ENCODE results near the gene ZDHHC20.

The ZDHHC20 gene

DNA sequence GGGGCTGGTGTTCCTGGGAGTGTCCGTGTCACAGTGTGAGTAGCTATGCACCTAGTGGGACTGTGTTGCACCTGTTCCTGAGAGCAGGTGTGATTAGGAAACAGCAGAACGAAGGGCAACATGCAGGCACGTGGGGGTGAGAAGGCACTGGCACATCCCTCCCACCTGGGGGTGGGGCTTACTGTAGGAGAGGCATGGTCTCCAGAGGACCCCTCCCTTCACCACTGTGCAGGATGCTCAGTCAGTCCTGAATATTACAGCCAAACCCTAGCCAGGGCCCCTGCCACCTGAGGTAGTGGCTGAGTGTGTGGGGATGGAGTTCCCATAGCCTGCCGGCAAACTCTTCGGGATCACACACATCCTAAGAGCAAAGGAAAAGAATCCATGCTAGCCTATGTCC lies 99.2 kb downstream of the ZDHHC20 start:
- DNase-seq, result no peak

DNA sequence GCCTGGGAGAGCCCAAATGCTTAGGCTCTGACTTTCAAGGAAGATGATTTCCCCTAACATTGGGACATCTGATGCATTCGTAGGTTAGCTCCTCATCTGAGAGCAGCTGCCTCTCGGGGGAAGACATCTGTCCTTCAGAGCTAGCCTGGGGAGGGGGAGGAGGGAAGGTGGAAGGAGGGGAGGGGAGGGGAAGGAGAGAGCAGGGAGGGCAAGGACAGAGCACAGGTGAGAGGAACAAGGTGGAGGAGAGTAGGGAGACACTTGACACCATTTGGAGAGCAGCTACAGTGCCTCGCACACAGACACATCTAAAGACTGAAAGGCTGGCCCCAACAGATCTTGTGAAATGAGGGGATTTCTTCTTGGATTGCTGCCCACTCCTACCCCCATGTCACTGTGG lies 103.8 kb downstream of the ZDHHC20 start:
- DNase-seq, result no peak

DNA sequence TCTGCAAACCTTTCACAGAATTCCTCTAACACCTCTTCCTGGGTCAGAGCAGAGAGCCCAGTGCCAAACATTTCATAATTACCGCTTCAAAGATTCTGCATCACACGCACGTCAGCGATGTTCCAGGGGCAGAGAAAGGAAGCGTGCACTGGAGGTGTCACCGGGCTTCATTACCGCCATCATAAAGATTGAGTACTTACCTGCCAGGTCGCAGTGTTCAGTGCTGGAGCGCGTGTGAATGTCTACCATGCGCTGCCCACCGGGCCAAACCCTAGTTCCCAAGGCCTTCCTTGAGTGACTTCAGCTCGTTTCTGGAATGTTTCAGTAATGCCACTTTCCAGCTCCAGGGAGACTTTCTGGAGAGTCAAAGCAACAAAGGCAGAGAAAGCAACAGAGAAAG lies 104.4 kb downstream of the ZDHHC20 start:
- no peak for DNase-seq

DNA sequence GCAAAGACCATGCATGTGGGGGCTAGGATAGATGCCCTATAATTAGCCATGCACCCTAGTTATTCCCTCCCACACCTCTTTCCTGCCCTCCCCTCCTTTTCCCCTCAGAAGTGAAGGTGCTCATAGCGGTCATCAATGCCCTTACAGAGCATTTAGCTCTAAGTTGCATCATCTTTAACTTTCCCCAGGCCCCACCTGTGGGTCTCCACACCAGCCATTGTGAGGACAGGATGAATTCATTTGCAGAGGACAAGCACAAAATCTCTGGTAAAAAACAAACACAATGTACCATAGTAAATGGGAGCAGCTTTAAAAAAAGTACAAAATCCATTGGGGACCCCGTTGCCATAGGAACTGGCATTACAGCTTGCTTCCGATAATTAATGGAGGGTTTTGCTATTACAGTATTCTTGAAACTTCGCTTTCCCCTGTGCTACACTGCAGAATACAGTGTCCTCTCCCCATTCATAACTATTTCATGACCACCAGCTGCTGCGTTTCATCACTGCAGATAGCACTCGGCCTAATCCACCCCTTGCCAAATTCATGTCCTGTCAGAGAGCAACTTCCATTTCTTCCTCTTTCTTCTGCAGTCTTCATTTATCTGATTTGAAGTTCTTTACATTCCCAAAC lies 110.5 kb downstream of the ZDHHC20 start:
- DNase-seq, result no peak

DNA sequence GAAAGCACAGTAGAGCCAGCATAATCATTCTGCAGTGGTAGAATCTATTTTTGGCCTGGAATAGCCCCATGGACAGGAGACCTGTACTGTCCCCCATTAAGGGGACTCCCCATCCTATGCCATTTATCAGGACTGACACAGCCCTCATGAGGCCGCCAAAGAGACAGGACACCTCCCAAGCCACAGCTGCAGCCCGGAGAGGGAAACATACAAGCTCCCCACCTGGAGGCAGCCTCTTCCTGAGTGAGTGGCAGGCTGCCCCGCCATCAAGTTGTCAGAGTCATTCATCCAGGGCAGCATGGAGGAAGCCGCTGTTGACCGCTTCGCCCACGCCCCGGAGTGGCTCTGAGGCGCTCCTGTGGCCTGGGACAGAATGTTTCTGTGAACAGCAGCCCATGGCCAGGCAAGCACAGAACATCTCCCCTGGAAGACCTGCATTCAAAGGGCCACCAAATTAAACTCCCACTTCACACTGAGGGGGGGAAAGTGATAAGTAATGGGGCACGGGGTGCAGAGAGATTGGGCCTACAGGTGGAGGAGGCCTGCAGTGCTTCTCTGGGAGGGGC lies 111.3 kb downstream of the ZDHHC20 start:
- DNase-seq, result no peak

DNA sequence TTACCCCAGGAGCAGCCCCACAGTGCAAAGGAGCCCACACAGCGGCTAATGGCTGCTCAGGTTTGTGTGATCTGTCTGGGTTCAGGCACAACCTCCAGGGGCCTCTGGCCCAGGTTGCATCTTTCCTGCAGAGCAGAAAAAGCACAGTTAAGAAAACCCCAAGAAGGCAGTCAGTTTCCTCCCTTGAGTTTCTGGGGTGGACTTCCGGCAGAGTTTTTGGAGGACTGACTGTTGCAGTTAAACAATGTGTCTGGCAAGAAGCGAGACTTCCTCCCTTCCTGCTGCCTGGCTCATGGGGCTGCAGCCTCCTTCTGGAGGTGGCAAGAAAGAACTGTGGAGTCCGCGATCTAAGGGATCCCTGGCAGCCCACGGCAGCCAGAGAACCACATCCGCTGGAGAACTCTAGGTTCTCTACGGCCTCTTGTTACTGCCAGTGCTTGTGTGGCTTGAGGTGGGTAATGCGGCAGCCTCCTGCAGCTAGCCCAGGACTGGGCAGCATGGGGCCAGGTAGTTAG lies 114.4 kb downstream of the ZDHHC20 start:
- no peak for DNase-seq

DNA sequence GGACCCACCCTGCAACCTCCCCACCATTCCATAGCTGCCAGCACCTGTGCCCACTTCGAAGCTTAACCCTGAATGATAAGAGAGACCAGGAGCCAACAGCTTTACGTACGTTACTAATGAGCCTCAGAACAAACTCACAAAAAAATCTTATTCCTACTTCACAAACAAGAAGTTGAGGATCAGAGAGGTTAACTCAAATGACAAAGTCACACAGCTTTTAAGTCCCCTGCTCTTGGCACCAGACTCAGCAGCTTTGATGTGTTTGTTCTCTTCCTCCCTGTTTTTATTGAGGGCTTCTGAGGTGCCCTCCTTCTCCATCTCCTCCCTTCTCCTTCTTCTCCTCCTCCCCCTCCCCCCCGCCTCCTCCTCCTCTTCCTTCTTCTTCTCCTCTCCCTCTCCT lies 115.4 kb downstream of the ZDHHC20 start:
- no peak for DNase-seq

DNA sequence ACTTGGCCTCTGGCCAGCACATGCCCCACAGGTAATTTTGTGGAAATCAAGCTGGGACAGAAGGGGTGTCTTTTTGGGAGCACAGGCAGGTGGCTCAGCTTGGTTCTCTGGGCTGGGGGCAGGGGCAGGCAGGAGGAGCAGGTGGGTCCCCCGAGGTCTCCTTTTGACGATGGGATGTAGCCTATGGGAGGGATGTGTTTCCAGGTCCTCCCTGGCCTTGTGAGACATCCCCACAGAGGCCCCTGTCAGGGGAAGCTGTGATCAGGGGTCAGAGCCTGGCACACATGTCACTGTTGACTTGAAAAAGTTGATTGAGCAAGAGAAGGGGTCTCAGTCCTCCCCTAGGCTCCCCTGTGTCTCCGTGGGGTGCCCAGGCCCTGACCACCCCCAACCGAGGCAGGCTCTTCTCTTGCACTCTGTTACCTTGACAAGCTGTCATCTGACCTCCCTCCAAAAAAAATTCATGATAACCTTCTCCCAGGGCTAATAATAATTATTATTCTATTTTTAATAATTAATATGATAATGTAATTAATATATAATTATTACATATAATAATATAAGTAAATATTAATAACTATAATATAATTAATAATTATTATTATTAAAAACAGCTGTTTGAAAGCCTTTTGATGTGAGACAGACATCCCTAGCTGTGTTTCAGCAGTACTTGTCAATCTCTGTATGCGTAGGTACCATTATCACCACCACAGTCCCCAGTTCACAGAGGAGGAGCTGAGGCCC lies 116.2 kb downstream of the ZDHHC20 start:
- no peak for DNase-seq

DNA sequence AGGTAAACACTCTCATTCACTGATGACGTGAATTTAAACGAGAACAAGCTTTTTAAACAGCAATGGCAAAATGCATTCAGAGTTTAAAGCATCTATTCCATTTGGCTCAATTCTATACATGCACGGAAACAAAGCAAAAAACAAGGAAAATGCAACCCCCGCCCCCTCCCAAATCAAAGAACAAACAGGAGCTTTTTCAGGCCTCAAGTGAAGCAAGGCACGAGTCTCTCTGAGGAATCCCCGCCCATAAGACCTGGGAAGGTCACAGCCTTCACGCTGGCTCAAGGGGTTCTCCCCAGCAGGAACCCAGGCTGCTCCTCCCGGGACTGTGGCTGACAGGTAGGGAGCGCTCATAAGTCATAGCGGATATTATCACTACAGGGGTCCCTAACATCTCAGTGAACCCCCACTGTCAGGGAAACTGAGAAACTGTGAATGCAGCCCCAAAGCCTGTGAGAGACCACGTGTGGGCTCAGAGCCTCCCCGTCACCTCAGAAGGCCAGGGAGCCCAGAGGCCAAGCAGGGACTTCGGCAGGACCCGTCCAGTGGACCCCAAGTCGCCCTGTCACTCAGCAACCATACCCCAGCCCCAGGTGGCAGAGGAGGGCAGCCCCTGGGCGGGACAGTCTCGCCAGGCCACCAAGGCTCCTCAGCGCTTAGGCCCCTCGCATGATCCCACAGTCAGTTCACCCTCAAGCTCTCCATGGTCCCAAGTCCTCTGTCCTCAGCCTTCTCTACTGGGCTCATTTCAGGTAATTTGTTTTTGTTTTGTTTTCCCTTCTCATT lies 117.3 kb downstream of the ZDHHC20 start:
- no peak for DNase-seq

DNA sequence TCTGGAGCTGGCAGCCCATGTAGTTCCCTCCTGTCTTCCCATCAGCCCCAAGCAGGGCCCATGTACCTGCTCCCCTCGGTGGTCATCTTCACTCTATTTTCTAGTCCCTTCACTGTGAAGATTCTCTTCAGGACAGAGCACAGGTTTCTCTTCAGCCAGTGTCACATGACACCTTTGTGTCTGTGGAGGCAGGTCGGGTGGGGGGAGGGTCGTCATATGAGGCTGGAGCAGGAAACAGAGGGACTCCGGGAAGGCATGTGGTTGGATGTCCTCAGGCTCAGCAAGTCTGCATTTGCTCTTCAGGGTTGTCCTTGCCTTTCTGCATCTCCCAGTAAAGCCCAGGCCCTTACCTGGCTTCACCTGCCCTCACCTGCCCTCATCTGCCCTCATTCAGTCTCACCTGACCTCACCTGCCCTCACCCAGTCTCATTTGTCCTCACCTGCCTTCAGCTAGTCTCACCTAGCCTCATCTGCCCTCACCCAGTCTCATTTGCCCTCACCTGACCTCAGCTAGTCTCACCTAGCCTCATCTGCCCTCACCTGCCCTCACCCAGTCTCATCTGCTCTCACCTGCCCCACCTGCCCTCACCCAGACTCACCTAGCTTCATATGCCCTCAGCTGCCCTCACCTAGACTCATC lies 120.3 kb downstream of the ZDHHC20 start:
- no peak for DNase-seq

DNA sequence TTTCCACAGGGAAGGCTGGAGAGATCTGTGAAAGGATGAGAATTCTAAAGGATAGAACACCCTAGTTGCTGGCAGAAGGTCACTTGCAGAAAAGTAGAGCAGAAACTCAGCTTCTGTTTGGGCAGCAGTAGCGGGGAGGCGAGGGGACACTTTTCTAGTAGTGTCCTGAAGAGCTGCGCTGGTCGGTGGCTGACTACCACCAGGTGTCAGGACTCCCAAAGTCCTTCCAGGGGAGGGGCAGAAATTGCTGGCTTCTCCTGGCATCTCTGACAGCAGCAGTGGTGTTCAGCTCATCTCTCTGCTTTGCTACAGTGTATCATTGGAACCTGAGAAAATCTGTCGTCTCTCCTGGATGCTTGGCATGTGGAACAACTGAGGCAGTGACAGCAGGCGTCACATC lies 120.9 kb downstream of the ZDHHC20 start:
- DNase-seq, result no peak

DNA sequence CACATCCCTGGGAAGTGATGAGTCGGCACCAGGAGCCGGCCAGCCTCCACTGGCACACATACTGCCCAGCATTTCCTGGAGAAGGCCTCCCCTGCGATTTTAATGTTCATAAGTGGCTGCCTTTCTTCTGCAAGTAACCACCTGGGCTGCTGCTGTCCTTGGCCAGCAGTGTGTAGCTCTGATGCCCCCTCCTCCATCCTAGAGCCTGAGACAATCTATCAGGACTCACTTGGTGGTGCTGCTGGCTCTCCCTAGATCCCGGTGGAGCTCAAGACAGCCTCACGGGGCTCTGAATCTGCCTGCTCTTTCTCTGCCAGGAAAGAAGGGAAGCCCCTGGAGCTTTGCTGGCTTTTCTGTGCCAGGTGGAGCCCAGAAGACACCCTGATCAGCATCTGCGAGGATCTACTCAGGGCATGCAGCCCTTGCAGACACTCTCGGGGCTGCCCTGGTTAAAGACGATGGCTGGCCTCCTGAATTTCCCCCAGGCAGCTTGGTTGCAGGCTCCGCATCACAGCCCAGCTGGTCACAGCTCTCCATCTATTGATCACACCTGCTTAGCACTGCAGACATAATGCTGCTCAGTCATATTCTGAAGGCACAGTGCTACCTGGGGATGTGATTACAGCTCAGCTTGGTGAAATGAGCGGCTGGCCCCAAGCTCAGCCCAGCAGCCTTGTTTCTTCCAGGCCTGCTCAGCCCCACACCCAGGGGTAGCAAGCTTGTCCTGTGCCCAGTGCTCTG lies 122.3 kb downstream of the ZDHHC20 start:
- no peak for DNase-seq

DNA sequence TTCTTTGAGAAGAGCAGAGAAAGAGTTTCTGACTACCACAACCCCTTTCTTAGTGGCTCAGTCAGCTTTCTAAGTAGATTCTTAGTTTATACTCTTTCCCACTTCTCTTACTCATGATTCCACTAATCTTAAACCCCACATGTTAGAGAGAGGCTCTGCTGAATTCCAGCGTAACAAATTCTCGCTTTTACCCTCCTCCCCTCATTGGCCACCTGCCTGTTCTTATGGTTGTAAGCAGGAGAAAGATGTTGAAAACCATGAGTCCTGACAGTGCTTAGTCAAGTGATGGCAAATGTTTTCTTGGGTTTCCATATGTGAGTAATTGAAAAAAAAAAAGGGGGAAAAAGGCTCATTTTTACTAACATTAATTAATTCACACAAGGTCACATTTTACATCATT lies 125.9 kb downstream of the ZDHHC20 start:
- no peak for DNase-seq

DNA sequence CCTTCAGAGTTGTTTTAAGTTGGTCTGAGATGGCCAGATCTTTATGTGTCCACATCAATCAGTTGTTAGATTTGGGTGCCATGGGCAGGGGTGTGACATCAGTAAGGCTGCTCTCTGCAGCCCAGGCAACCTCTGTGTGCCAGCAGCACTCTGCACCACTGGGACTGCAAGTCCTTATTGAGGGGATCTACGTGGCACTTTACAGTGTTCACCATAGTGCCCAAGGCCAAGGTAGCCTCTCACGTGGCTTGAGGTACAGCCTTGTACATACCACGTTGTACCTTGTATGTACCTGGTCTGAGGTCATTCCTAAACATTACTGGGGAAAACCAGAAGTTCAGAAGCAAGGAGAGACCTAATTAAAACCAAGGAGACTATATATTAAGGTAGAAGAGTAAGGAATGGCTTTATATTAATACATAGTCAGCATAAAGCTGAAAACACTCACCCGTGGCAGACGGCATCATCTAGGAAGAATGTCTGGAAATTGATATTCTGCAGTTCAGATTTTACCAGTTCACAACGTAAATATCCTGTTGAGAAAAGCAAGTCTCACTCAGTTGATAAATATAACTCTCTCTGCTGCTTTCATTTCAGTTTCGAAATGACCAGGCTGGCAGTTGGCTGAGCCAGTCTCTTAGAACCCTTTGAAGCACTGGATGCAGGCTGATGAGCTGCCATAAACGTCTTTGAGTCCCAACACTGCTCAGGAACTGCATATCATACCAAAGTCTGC lies 128.8 kb downstream of the ZDHHC20 start:
- DNase-seq, result no peak

DNA sequence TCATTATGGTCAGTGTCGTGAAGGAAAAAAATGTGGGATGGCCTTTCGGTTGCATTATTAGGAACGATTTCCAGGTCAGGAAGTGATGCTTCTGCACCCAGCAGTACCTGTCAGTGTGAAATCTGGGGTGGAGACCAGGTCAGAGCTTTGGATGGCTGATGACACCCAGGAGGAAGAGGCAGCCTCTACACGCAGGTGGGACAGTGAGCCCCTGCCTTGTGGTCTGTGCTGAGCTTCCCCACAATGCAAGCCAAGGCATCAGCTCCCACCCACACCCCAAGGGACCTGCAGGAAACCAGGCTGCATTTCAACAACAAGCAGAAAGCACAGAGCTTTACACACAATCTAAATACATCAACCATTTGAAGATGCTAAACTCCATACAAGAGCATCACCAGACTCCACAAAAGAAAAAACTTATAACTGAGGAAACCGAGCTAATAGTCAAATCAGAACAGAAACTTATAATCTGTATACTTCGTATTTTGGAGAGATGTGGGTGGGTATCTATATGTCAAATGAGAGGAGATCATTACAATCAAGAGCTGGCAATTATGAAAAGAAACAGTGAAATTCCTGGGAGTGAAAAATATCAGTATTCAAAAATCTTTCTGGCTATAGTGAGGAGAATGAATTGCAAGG lies 130.1 kb downstream of the ZDHHC20 start:
- DNase-seq, result no peak

DNA sequence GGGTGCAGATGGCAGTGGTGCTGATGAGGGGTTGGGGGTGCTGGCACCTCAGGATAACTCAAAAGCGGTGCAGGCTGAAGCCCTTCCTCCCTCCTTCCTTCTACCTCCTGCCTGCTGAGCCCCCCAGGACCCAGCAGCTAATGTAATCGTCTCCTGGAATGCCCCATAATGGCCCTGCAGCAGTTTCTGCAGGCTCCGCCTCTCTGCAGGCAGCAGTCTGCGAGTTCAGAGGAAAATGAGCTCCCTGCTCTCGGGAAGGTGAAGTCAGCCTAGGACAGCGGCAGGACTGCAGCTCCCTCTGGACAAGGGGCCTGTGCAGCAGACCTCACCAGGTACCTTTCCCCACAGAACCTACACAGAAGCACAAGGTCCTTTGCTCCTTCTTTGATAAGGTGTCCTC lies 130.9 kb downstream of the ZDHHC20 start:
- DNase-seq, result no peak

DNA sequence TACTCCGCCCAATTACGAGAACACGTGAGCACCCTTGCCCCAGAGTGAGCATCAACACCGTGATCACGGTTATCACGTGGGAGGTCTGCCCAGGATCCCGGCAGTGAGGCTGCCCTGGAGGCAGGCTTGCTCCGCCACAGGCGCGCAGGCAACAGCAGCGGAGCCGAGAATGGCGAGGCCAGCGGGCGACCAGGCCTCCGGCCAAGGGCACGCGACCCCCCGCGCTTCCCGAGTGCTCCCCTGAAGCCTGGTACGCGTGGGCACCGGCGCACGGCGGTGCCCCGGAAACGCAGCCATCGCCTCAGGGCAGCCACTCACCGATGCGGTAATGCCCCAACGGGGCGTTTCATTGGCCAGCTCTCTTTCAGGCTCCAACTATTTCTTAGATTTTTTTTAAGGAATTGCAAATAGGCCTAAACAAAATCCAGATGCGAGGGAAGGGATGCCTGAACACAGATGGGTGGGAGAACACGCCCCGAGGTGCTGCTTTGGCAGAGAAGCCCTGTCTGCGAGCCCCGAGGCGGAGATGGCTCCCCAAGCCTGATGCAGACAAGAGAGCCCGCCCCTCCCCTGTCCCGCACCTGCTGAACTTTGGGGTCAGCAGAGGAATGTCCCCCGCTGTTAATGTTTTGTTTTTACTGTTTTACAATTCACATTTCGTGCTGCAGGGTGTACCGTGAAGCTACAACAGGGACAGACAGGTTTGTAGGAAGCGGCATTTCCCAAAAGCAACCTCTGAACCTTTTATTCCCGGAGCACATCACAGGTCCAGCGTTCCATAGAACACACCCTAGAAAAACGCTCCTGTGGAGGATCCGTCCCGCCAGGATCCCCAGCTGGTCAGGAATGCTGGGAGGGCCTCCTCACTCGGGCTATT lies 132.7 kb downstream of the ZDHHC20 start:
- DNase-seq, result no peak

DNA sequence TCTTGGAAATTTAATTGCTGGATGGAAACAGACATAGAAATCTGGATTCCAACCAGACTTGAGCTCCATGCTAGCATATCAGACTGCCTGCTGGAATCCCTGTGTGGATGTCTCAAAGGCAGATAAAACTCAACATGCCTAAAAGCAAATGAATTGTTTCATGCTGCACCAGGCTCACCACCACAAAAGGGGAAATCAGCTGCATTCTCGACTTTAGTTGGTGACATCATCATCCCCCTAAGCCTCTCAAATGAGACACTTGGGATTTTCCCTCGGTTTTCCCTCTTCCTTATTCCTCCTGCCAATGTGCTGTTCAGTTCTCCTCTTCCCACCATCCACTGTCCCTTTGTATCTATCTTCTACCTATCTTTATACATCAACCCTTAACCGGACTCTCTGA lies 134.3 kb downstream of the ZDHHC20 start:
- no peak for DNase-seq

DNA sequence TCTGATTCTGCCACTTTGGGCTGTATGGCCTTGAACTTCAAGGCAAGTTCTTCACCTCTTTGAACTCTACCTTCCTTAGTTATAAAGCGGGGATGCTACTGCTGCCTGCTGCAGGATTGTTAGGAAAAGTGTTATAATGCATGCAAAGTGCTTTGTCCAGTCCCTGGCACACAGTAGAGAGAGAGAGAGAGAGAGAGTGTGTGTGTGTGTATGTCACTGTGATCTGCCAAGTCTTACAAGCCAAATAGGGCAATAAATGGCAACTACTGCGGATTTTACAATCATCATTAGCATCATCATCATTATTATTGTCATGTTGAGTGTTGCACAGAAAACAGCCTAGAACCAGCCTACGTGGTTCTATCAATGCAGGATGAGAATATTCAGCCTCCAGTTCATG lies 136.1 kb downstream of the ZDHHC20 start:
- no peak for DNase-seq
